Parathyroid adenoma (tissue), 2 donors: Measurements from ENCODE around the gene C1QTNF8.
"Not testable (repeated sequence)": the region's sequence is repeated elsewhere in the genome, so short reads cannot be mapped to it uniquely, and the experiment has no call there.

Experiments
- H2AFZ ChIP-seq: fragments of 300-600 bp; sonication (generic); one replicate; pipeline ENCODE4 v1.7.0; 2017; ENCODE audit warnings: antibody characterized with exemption, mild to moderate bottlenecking
- H3K27ac ChIP-seq: fragments of 300-600 bp; sonication (generic); one replicate; pipeline ENCODE4 v1.7.0; 2017
- H3K27me3 ChIP-seq: fragments of 300-600 bp; sonication (generic); one replicate; pipeline ENCODE4 v1.7.0; 2017; ENCODE audit warnings: low read length; ENCODE audit not compliant: control insufficient read depth, insufficient read depth
- H3K36me3 ChIP-seq: fragments of 300-600 bp; sonication (generic); one replicate; pipeline ENCODE4 v1.7.0; 2017; ENCODE audit warnings: low read length; ENCODE audit not compliant: control insufficient read depth, insufficient read depth
- H3K4me1 ChIP-seq: fragments of 300-600 bp; sonication (generic); one replicate; pipeline ENCODE4 v1.7.0; 2017; ENCODE audit warnings: control low read depth
- H3K4me2 ChIP-seq: fragments of 300-600 bp; sonication (generic); one replicate; pipeline ENCODE4 v1.7.0; 2017; ENCODE audit warnings: low read length
- H3K4me3 ChIP-seq: fragments of 300-600 bp; sonication (generic); one replicate; pipeline ENCODE4 v1.7.0; 2017; ENCODE audit warnings: low read depth, low read length
- H3K79me2 ChIP-seq: fragments of 300-600 bp; sonication (generic); one replicate; pipeline ENCODE4 v1.7.0; 2017; ENCODE audit warnings: control low read depth
- H3K9ac ChIP-seq: fragments of 300-600 bp; sonication (generic); one replicate; pipeline ENCODE4 v1.7.0; 2017; ENCODE audit warnings: mild to moderate bottlenecking
- H3K9me3 ChIP-seq: fragments of 300-600 bp; sonication (generic); one replicate; pipeline ENCODE4 v1.7.0; 2017; ENCODE audit warnings: low read length; ENCODE audit not compliant: control insufficient read depth
- TF ChIP-seq, protein P1 (sequence below): fragments of 300-600 bp; sonication (generic); IDR thresholded peaks from one replicate; pipeline ENCODE4 v1.7.0; 2017; ENCODE audit warnings: antibody characterized with exemption, mild to moderate bottlenecking
- donor health status: primary hyperparathyroidism.

C1QTNF8 gene

DNA sequence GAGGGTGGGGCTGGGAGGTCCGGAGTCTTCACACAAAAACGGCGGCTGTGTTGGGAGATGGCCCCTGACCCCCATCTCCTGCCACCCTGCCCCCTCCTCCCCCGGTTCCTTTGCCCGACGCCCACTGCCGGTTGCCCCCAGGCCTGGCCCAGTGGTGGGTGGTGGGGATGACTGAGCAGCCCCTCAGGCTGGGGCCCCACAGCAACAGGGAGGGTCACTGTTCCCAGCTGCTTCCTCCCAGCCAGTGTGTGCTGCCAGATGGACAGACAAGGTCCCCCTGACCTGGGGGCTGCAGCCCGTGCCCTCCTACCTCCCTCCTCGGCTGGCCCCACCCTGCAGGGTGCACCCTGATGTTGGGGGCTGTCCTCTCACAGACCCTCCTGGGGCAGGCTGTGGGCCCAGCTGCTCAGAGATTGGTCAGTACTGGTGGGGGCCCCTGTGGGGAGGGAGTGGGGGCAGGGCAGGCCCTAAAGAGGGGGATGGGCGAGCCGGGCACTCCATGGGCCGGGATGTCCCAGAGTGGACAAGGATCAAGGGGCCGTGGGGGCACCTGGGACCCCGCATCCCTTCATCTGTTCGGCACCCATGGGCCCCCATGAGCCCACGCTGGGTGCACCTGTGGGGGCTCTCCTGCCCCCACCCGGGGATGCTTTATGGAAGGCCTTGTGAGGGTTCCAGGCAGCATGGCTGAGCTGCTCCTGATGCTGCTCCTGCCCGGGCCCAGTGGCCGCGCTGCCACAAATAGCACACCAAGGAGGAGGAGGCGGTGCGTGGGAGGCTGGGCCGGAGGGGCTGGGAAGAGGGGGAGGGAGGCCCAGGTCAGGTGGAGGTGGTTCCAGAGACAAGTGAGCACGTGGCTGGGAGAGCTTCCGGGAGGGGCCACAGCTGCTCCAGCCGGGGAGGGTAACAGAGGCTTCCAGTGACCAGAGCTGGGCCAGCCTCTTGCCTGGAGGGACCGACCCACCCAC lies 5.1 kb downstream of the C1QTNF8 start:
- Histone ChIP-seq H3K4me3 (no peak overlapping the region), H3K36me3 (no peaks in the 10 kb centered on the region), H3K9ac (no peak overlapping the region), H3K79me2 (no peaks in the 10 kb centered on the region), H2AFZ (no peak overlapping the region), H3K4me2 (no peak overlapping the region), H3K27ac (no peak overlapping the region), H3K4me1 (no peaks in the 10 kb centered on the region), H3K9me3 (no peaks in the 10 kb centered on the region), H3K27me3 (peaks cover 3% of the 10 kb centered on the region)
- TF ChIP-seq, protein P1, sequence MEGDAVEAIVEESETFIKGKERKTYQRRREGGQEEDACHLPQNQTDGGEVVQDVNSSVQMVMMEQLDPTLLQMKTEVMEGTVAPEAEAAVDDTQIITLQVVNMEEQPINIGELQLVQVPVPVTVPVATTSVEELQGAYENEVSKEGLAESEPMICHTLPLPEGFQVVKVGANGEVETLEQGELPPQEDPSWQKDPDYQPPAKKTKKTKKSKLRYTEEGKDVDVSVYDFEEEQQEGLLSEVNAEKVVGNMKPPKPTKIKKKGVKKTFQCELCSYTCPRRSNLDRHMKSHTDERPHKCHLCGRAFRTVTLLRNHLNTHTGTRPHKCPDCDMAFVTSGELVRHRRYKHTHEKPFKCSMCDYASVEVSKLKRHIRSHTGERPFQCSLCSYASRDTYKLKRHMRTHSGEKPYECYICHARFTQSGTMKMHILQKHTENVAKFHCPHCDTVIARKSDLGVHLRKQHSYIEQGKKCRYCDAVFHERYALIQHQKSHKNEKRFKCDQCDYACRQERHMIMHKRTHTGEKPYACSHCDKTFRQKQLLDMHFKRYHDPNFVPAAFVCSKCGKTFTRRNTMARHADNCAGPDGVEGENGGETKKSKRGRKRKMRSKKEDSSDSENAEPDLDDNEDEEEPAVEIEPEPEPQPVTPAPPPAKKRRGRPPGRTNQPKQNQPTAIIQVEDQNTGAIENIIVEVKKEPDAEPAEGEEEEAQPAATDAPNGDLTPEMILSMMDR, result no peak

DNA sequence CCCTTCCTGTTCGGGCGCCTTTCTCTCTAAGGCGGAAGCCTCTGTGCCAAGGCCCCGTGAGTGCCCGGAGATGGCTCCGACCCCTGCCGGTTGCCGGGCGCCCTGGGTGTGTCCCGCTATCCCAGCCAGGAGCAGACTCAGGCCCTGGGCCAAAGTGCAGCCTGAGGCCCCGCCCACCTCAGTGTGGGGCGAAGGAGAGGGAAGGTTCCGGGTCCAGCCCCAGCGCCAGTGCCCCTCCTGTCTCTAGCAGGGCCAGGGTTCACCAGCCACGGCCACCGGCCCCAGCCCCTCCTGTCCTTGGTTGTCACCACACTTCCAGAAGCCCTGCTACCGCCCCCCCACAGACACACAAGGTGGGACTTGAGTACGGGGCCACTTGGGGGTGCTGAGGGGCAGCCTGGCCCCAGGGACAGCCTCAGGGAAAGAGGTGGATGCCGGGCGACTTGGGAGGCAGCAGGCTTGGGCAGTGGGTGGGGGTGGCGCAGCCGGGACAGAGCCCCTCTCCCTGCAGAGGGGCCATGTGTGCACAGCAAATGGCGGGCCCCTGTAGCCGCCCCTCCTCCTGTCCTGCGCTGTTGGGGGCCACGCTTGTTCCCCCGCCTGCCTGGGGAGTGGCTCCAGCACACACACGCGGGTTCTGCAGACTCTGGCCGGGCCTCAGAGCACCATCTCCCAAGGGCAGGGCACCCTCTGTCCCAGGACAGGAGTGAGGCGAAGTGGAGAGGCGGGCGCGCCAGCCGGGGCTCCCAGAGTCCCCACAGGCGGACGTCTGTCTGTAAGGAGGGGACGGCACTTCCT lies 6.0 kb downstream of the C1QTNF8 start:
- Histone ChIP-seq H3K4me3 (no peak overlapping the region), H3K4me1 (no peaks in the 10 kb centered on the region)

DNA sequence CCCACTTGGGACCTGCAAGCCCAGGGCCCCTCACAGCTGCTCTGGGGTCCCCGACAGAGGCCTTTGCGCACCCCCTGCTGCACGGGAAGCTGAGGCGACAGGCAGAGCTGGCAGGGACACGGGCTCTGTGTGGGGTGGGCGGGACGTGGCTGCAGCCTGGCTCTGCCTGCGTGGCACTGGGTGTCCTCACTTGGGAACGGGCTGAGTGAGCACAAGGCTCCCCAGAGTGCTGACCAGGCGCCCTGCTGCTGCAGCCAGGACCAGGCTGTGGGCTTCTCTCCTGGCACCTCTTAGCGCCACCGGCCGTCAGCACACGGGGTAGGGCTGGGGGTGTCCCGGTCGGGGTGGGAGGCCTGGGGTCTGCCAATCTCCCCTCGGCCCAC lies 6.6 kb downstream of the C1QTNF8 start:
- Histone ChIP-seq H3K4me2 (no peak overlapping the region), H3K27ac (no peak overlapping the region), H3K9me3 (no peaks in the 10 kb centered on the region), H3K79me2 (no peaks in the 10 kb centered on the region), H2AFZ (no peak overlapping the region), H3K4me3 (no peak overlapping the region), H3K36me3 (no peaks in the 10 kb centered on the region), H3K9ac (no peak overlapping the region), H3K27me3 (peaks cover 3% of the 10 kb centered on the region), H3K4me1 (no peaks in the 10 kb centered on the region)
- TF ChIP-seq, protein P1, result no peak

More for the DNA sequence above, 6.0 kb downstream of the C1QTNF8 start:
- no peak overlapping the region for H3K27ac ChIP-seq
- H3K27me3 ChIP-seq, result peaks cover 3% of the 10 kb centered on the region
- no peak overlapping the region for H3K9ac ChIP-seq
- TF ChIP-seq, protein P1, result no peak
- no peaks in the 10 kb centered on the region for H3K9me3 ChIP-seq
- H3K36me3 ChIP-seq, result no peaks in the 10 kb centered on the region
- no peak overlapping the region for H3K4me2 ChIP-seq
- no peak overlapping the region for H2AFZ ChIP-seq
- H3K79me2 ChIP-seq, result no peaks in the 10 kb centered on the region

DNA sequence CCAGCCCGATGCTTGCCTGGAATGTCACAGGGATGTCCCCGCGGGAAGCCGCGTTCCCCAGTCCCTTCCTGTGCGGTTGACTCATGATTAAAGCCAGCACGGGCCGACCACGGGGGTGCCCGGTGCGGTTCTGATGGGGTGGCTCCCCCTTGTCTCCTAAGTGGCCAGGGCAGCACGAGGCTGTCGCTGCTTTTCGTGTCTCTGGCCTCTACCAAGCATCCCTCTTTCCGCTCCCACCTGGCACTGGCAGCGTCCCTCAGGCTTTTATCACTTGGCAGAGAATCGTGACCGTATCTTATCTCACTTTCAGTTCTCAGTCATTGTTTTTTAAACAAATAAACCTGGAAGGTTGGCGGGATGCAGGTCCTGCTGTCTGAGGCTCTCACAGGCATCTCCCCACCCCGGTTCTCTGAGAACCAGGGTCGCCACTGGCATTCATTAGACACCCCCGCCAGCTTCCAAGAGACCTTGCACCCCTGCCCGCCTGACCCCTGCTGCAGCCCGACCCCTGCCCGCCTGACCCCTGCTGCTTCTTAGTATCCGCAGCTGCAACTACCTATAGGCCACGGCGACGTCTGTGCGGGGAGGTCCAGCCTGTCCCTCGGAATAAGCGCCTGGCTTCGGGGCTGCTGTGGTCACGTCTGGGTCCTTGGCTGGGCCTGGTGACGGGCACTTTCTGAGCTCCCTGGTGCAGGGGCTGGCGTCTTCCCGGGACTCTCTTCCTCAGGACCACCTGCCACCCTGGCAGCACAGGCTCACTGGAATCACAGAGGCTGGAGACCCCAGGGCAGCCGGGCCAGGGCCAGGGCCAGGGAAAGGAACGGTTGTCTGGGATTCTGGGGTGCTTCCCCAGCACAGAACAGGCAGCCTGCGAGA lies 7.5 kb downstream of the C1QTNF8 start:
- no peaks in the 10 kb centered on the region for H3K79me2 ChIP-seq
- H3K4me2 ChIP-seq, result no peak overlapping the region
- H3K36me3 ChIP-seq, result no peaks in the 10 kb centered on the region
- H3K9ac ChIP-seq, result no peak overlapping the region
- no peak overlapping the region for H2AFZ ChIP-seq
- H3K4me3 ChIP-seq, result no peak overlapping the region
- H3K27ac ChIP-seq, result no peak overlapping the region
- no peaks in the 10 kb centered on the region for H3K4me1 ChIP-seq
- no peaks in the 10 kb centered on the region for H3K9me3 ChIP-seq
- TF ChIP-seq, protein P1, result no peak
- peaks cover 3% of the 10 kb centered on the region for H3K27me3 ChIP-seq

DNA sequence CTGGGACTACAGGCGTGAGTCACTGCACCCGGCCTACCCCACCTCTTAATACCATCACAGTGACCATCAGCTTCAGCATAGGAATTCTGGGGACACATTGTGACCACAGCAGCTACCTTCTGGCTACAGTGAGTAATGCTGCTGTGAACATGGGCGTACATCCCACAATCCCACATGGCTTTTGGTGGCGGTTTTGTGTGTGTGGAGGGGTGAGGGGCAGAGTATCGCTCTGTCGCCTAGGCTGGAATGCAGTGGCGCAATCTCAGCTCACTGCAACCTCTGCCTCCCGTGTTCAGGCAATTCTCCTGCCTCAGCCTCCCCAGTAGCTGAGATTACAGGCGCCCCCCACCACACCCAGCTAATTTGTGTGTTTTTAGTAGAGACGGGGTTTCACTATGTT lies 9.6 kb downstream of the C1QTNF8 start:
- not testable (repeated sequence) for H3K79me2 ChIP-seq, H2AFZ ChIP-seq, H3K4me1 ChIP-seq, H3K9me3 ChIP-seq, H3K4me3 ChIP-seq, H3K27ac ChIP-seq, H3K4me2 ChIP-seq, H3K9ac ChIP-seq, H3K27me3 ChIP-seq, H3K36me3 ChIP-seq
